Ascending aorta (tissue), 2 donors: ENCODE data around the gene VDAC1. TPM values are rescaled to one million over a fixed set of nuclear protein-coding genes. Genes with fewer than 3 reads are reported as not detected.
A peak's percentile ranks its signal among the peaks of the same experiment; 100 is the strongest.

Experiments used
- DNase-seq, 2 donors: peaks; one replicate each; pipeline ENCODE4 v3.0.0-alpha.2; 2019; ENCODE audit warnings: low spot score in 2 of 2
- H3K27ac ChIP-seq, 2 donors: fragments of 200-600 bp; sonication (generic); one replicate each; pipeline ENCODE4 v1.5.1; 2016 to 2017; ENCODE audit warnings: mild to moderate bottlenecking in 1 of 2
- H3K27me3 ChIP-seq: fragments of 200-600 bp; sonication (generic); one replicate; pipeline ENCODE4 v1.5.1; 2017
- H3K36me3 ChIP-seq, 2 donors: fragments of 200-600 bp; sonication (generic); one replicate each; pipeline ENCODE4 v1.5.1; 2016
- H3K4me1 ChIP-seq, 2 donors: fragments of 200-600 bp; sonication (generic); one replicate each; pipeline ENCODE4 v1.5.1; 2016 to 2017; ENCODE audit warnings: mild to moderate bottlenecking in 1 of 2
- H3K4me3 ChIP-seq, 2 donors: fragments of 200-600 bp; sonication (generic); one replicate each; pipeline ENCODE4 v1.5.1; 2016 to 2017; ENCODE audit warnings: mild to moderate bottlenecking in 1 of 2
- H3K9me3 ChIP-seq, 2 donors: fragments of 200-600 bp; sonication (generic); one replicate each; pipeline ENCODE4 v1.5.1; 2016
- CTCF ChIP-seq, 3 experiments: fragments of 200-600 bp in 2 of 3; fragments of 450-650 bp in 1 of 3; sonication (generic) in 2 of 3; IDR thresholded peaks; one replicate each; pipeline ENCODE4 v1.5.1; 2016 to 2019; ENCODE audit warnings: antibody characterized with exemption in 3 of 3, mild to moderate bottlenecking in 1 of 3, moderate library complexity in 1 of 3
- intact Hi-C: fragments of 100-400 bp; cut with DNase I; formaldehyde crosslinking; loops from one replicate; pipeline ENCODE4 v1.15.1; 2023
- total RNA-seq: library from RNA; depleted of rRNA; stranded (reverse); fragments of >200 nt; gene quantifications from one replicate; pipeline ENCODE4 v1.1.0, GENCODE V29; 2016

VDAC1 gene
- total RNA-seq, 1 donor from 2014 or later, result 50.2 TPM

GRCh38 chr5:133974142-133974541 lies 30.6 kb downstream of the VDAC1 start:
- no peaks in the 10 kb centered on the region for H3K9me3 ChIP-seq
- DNase-seq, result no peak
- H3K4me1 ChIP-seq, result no peaks in the 10 kb centered on the region
- intact Hi-C loops, result no loop called here
- no peaks in the 10 kb centered on the region for H3K27me3 ChIP-seq
- no peak overlapping the region for H3K4me3 ChIP-seq
- no peak for TF ChIP-seq CTCF (IDR thresholded peaks at IDR 0.05)
- no peak overlapping the region for H3K27ac ChIP-seq
- H3K36me3 ChIP-seq, result peaks cover 42 to 58% of the 10 kb centered on the region in 2 donors

GRCh38 chr5:133970325-133970909 lies 34.4 kb downstream of the VDAC1 start:
- Histone ChIP-seq H3K4me3 (no peak overlapping the region), H3K27ac (no peak overlapping the region), H3K4me1 (no peaks in the 10 kb centered on the region), H3K27me3 (no peaks in the 10 kb centered on the region), H3K36me3 (peaks cover 22 to 27% of the 10 kb centered on the region in 2 donors), H3K9me3 (no peaks in the 10 kb centered on the region)
- no peak for TF ChIP-seq CTCF (IDR thresholded peaks at IDR 0.05)
- no peak for DNase-seq
- intact Hi-C loops, result no loop called here

GRCh38 chr5:133969654-133970324 lies 35.0 kb downstream of the VDAC1 start:
- DNase-seq, result no peak
- Histone ChIP-seq H3K36me3 (peaks cover 16 to 21% of the 10 kb centered on the region in 2 donors), H3K9me3 (no peaks in the 10 kb centered on the region), H3K4me3 (no peak overlapping the region), H3K4me1 (no peaks in the 10 kb centered on the region), H3K27ac (peak overlapping the region in 1 of 2 donors; percentile 93), H3K27me3 (no peaks in the 10 kb centered on the region)
- TF ChIP-seq CTCF (IDR thresholded peaks at IDR 0.05), result no peak
- intact Hi-C loops, result loop anchor here (2.0 kb wide), 1 partner anchor 39 kb away; no protein-coding TSS in a partner anchor

- intact Hi-C loops, result loop anchor here (1.0 to 2.0 kb wide), 3 partner anchors 15 to 38 kb away; no protein-coding TSS in a partner anchor
- Histone ChIP-seq H3K36me3 (peaks cover 2 to 7% of the 10 kb centered on the region in 2 donors), H3K27me3 (no peaks in the 10 kb centered on the region), H3K4me1 (peaks cover 0 to under 1% of the 10 kb centered on the region in 2 donors), H3K4me3 (peak within 1 kb of the TSS; percentile 69 to 77), H3K9me3 (no peaks in the 10 kb centered on the region), H3K27ac (peak within 1 kb of the TSS; percentile 93)
- peak; percentile 91 to 98 for DNase-seq
- TF ChIP-seq CTCF (IDR thresholded peaks at IDR 0.05), result peak in 2 of 3 experiments; percentile 12 to 22
Measured at GRCh38 chr5:133968204-133968980, 36.4 kb downstream of the VDAC1 start, which contains the start of gene C5orf15. TSS of gene C5orf15 (minus strand) at chr5:133968625. CDS start at chr5:133968584, 41 bp downstream.

GRCh38 chr5:133967698-133968203 lies 37.0 kb downstream of the VDAC1 start:
- H3K27ac ChIP-seq, result peak overlapping the region; percentile 93
- H3K4me1 ChIP-seq, result peaks cover 0 to 7% of the 10 kb centered on the region in 2 donors
- no peak for DNase-seq
- intact Hi-C loops, result loop anchor here (1.0 to 2.0 kb wide), 3 partner anchors 14 to 38 kb away; no protein-coding TSS in a partner anchor
- TF ChIP-seq CTCF (IDR thresholded peaks at IDR 0.05), result no peak
- H3K27me3 ChIP-seq, result no peaks in the 10 kb centered on the region
- peaks cover 0 to under 1% of the 10 kb centered on the region in 2 donors for H3K36me3 ChIP-seq
- peak overlapping the region; percentile 69 to 77 for H3K4me3 ChIP-seq
- no peaks in the 10 kb centered on the region for H3K9me3 ChIP-seq
